IgD-negative memory B cell (primary cell): ENCODE measurements around the gene FARSB. TPM values are rescaled to one million over a fixed set of nuclear protein-coding genes. Genes with fewer than 3 reads are reported as not detected.

Experiments used
- H3K27ac Mint-ChIP-seq, 3 donors: one replicate each; pipeline ENCODE4 v1.8.0; 2020 to 2022; ENCODE audit warnings: mild to moderate bottlenecking in 3 of 3, mixed read lengths in 3 of 3, moderate library complexity in 1 of 3
- H3K27me3 Mint-ChIP-seq: one replicate; pipeline ENCODE4 v1.8.0; 2021; ENCODE audit warnings: mixed read lengths
- H3K36me3 Mint-ChIP-seq: one replicate; pipeline ENCODE4 v1.8.0; 2020; ENCODE audit warnings: mild to moderate bottlenecking, mixed read lengths
- H3K4me1 Mint-ChIP-seq, 3 donors: one replicate each; pipeline ENCODE4 v1.8.0; 2020 to 2022; ENCODE audit warnings: mixed read lengths in 3 of 3, mild to moderate bottlenecking in 1 of 3
- H3K4me3 Mint-ChIP-seq, 4 donors: one replicate each; pipeline ENCODE4 v1.8.0; 2020 to 2022; ENCODE audit warnings: mild to moderate bottlenecking in 4 of 4, mixed read lengths in 4 of 4, moderate library complexity in 3 of 4
- H3K9me3 Mint-ChIP-seq, 3 donors: one replicate each; pipeline ENCODE4 v1.8.0; 2020 to 2021; ENCODE audit warnings: mixed read lengths in 3 of 3, mild to moderate bottlenecking in 1 of 3
- polyA plus RNA-seq: library from polyadenylated mRNA; unstranded; fragments of 300-500 nt; fragmentation: Illumina TruSeq; gene quantifications from one replicate; pipeline ENCODE4 v1.2.3, GENCODE V29; 2021

FARSB gene
- polyA plus RNA-seq, 1 donor from 2014 or later: 20.4 TPM

DNA sequence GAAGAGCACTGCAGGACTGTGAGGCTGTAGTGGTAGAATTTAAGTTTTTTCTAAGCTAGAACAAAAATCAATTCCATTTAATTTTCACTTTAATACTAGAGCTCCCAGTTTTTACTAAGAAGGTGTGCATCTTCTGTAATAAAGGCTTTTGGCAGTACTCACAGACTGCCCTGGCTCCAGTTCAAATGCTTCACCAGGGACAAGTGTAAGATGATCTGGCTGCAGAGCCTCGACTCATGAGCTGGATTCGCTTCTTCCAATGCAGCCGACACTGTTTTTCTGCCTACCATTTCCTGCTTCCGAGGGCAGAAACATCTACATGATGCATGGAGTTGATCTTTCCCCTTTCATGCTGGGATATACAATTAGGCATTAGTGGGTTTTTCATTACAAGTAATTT is 87.0 kb downstream of the FARSB start:
- Mint-ChIP-seq H3K4me1 (peaks cover 0 to 1% (median 0%) of the 10 kb centered on the region in 3 donors), H3K36me3 (peaks cover 4% of the 10 kb centered on the region), H3K27ac (no peak overlapping the region), H3K9me3 (no peaks in the 10 kb centered on the region), H3K27me3 (no peaks in the 10 kb centered on the region), H3K4me3 (no peak overlapping the region)

DNA sequence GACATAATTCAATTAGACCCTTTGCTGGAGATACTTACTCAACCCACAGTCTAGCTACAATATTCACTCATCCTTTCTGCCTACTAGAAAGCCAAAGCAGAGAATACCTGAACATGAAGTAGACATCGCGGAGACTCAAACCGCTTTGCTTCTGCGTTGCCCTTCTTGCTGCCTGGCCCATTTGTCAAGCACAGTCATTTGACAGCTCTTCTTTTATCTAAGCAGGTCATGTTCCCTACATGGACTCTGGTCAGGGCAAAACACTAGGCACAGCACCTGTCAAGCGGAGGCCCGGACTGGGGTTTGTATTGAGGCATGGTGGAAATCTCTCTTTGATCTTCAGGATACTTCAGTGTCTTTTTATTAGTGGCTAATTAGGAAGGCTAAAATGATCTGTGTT is 89.7 kb downstream of the FARSB start:
- Mint-ChIP-seq H3K36me3 (peaks cover 1% of the 10 kb centered on the region), H3K4me1 (peaks cover 0 to 4% (median 0%) of the 10 kb centered on the region in 3 donors), H3K9me3 (no peaks in the 10 kb centered on the region), H3K27ac (peak overlapping the region in 1 of 3 donors; percentile 21), H3K27me3 (no peaks in the 10 kb centered on the region), H3K4me3 (no peak overlapping the region)

DNA sequence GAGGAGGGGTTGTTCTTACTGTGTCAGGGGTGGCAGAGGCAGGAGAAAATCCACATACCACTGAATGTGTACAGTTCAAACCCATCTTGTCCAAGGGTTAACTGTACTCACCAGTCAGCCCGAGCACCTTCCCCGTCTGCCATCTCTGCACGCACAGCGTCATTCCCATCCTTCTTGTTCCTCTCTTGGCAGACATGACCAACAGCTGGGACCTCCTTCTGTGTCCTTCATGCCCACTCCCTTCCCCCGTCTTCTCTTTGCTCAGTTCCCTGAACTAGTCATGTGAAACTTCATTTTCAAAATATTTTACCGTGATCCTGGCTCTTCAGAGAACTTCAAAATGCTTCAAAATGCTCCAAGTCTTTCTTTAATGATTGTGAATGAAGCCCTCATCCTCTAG is 92.0 kb downstream of the FARSB start:
- Mint-ChIP-seq H3K36me3 (peaks cover 3% of the 10 kb centered on the region), H3K27me3 (no peaks in the 10 kb centered on the region), H3K4me3 (no peak overlapping the region), H3K4me1 (peaks cover 0 to 4% (median 0%) of the 10 kb centered on the region in 3 donors), H3K9me3 (no peaks in the 10 kb centered on the region), H3K27ac (no peak overlapping the region)

DNA sequence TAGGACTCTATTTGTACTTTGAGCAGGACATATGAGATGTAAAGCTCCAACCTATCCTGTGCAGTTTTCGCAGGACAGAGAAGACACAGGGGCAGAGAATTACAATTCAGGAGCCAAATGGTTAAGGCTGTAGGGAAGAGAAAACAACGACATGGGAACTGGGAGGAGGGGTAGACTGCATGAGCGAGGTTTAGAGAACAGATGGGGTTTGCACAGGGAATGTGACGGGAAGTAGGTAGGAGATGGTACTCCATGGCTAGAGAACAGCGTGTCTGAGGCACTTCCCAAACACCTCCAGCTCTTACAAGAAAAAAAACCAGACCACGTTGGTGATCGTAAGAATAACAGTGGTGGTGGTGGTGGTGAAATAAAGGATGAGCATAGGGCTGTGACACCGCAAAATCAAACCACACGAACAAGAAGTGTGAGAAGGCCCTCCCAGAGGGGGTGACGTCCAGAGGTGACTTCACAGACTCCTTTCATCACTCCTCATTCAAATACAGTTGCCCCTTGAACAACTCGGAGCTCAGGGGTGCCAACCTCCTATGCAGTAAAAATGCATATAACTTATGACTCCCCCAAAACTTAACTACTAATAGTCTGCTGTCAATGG is 92.7 kb downstream of the FARSB start:
- no peak overlapping the region for H3K27ac Mint-ChIP-seq

DNA sequence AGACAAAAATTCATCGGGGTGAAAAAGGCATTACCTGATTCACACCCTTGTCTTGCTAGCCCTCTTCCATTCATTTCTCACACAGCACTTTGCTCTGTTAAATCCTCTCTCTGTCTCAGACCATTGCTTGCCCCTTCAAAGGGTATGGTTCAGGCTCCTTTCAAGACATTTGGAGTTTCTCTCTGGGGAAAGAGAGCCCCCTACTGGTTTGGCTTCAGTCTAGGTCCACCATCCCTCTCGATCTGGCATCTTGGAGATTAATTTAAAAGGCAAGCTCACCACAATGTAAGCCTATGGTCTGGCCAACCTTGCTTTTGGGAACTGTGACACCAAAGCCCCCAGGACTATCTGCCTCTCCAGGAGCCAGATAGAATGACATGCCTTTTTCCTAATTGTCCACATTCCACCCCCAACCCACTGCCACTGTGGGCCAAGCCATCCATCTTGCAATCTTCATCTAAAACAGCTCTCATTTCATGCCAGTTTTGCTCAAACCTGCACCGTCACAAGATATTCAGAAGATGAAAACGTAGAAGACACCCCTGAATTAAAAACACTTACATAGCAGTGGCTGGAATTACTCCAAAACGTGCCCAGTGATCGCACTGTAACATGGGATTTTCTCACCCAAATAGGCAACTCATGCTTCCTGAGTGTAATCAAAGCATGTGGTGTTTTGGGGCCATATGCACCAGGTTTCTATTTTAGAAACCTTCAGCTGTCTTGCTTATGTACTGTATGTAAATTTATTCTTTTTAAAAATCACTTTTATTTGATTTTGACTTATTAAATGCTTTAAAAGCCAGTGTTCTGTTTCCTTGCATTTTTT is 93.9 kb downstream of the FARSB start:
- peaks cover 0 to 4% (median 0%) of the 10 kb centered on the region in 3 donors for H3K4me1 Mint-ChIP-seq
- no peak overlapping the region for H3K4me3 Mint-ChIP-seq
- peaks cover 3% of the 10 kb centered on the region for H3K36me3 Mint-ChIP-seq
- no peaks in the 10 kb centered on the region for H3K9me3 Mint-ChIP-seq
- H3K27ac Mint-ChIP-seq: no peak overlapping the region
- no peaks in the 10 kb centered on the region for H3K27me3 Mint-ChIP-seq

More for the DNA sequence above, 92.7 kb downstream of the FARSB start:
- no peak overlapping the region for H3K4me3 Mint-ChIP-seq
- H3K36me3 Mint-ChIP-seq: peaks cover 3% of the 10 kb centered on the region
- H3K4me1 Mint-ChIP-seq: peaks cover 0 to 4% (median 0%) of the 10 kb centered on the region in 3 donors
- no peaks in the 10 kb centered on the region for H3K9me3 Mint-ChIP-seq
- no peaks in the 10 kb centered on the region for H3K27me3 Mint-ChIP-seq

DNA sequence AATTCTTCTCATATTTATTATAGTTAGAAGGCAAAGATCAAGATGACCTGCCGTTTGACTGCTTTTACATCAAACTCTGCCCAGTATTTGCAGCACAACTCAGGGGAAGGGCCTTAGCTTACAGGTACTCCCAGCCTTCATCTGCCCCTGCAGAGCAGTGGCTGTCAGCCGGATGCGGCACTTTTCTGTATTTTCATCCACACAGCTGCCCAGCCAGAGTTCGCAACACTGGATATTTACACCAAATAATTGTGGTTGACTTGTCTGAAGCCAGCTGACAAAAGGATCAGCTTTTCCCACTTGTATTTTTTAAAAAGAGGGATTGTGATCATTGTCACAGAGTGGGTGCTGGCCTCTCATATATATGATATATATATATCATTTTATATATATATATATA is 94.7 kb downstream of the FARSB start:
- Mint-ChIP-seq H3K27me3 (no peaks in the 10 kb centered on the region), H3K27ac (no peak overlapping the region), H3K4me1 (peaks cover 0 to 4% (median 0%) of the 10 kb centered on the region in 3 donors), H3K4me3 (no peak overlapping the region), H3K9me3 (no peaks in the 10 kb centered on the region), H3K36me3 (peaks cover 1% of the 10 kb centered on the region)

DNA sequence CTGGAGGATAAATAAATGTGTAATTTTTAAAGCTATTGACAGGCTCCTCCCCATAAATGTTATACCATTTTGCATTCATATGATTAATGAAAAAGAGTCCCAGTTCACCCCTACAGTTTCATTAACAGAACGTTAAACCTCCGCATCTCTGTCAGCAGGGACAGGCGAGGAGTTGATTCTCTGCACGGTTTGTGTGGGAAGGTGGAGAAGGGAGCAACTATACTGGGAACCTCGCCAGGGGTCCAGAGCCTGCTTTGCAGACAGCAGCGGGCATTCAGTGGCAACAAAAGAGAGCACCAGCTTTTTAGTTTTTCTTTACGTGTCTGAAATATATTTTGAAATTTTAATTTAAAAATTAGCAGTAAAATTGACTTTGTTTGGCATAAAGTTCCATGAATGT is 101.4 kb downstream of the FARSB start:
- H3K4me1 Mint-ChIP-seq: peaks cover 0 to 3% (median 0%) of the 10 kb centered on the region in 3 donors
- no peaks in the 10 kb centered on the region for H3K9me3 Mint-ChIP-seq
- no peak overlapping the region for H3K27ac Mint-ChIP-seq
- H3K27me3 Mint-ChIP-seq: no peaks in the 10 kb centered on the region
- no peak overlapping the region for H3K4me3 Mint-ChIP-seq
- peaks cover 2% of the 10 kb centered on the region for H3K36me3 Mint-ChIP-seq

DNA sequence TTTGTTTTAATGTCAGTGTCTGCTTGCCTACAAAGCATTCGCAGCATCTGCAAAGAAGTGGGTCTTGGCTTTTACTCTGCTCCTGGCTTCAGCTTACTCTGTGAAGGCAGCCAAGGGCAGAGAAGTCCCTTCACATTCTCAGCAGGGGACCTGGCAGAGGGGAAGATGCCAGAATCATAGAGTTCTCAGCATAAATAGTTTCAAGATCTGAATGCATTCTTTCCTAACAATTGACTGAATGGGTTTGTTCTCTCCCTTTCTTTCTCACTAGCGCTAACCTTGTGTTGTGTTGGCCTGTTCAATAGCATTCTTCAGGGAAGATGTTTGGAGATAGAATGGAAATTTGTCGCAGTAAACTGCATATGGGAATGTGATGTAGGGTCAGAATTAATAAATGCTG is 106.9 kb downstream of the FARSB start:
- no peaks in the 10 kb centered on the region for H3K27me3 Mint-ChIP-seq
- no peak overlapping the region for H3K4me3 Mint-ChIP-seq
- no peaks in the 10 kb centered on the region for H3K4me1 Mint-ChIP-seq
- no peak overlapping the region for H3K27ac Mint-ChIP-seq
- peaks cover 2% of the 10 kb centered on the region for H3K36me3 Mint-ChIP-seq
- no peaks in the 10 kb centered on the region for H3K9me3 Mint-ChIP-seq

DNA sequence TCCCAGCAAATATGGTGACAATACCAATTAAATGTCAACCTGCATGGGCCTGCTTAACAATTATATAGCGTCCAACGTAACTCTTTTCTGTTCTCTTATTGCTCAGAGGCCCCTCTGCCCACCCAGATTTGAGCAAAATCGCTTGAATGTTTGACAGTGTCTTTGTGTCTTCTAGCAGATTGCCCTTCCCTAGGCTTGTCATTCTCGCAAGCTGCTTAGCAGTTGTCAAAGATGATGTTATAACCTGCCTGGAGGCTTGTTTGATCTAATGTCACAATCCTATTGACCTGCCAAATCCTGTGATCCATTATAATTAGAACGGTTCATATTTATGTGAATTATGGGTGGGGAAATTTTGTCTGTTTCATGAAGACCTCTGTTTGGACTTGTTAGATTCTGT is 108.8 kb downstream of the FARSB start:
- Mint-ChIP-seq H3K27me3 (no peaks in the 10 kb centered on the region), H3K4me3 (no peak overlapping the region), H3K4me1 (no peaks in the 10 kb centered on the region), H3K27ac (no peak overlapping the region), H3K36me3 (peaks cover 2% of the 10 kb centered on the region), H3K9me3 (no peaks in the 10 kb centered on the region)

DNA sequence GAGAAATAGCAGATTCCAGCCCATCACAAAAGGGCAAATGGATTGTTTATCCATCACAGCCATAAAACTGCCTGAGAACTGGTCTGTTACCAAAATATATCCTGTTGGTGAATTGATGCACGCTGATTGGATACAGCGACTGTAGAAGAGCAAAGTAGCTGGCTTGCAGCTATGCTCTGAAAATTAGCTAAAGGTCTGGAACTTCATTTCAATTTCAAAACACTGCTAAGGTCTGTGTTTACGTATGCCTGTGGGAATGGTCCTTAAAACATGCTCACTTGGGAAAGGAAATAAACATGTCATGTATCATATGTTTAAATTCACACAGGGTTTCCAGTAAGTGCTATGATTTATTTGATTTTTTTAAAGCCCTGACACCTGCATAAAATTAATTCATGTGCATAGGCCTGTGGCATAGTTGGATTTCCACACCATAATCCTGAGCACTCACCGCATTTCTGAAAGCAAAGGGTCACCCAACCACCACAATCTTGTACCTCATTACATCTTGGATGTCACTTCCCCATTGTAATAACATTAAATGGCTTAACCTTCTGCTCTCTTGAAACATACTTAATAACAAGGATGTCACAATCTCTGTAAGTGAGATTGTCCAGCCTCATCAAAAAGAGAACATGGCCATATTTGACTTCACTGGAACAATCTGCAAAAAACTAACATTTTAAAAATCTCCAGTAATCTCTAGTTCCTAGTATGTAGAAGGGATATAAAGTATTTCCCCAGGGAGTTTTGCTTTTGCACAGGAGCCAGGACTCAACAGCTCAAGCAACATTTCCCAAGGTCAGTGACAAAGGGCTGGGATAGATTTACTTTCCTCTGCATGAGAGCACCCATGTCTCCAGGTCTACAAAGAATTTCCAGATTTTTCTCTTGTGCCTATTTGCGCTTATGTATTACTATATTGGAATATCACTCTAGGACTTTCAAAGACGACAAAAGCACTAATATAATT is 109.8 kb downstream of the FARSB start:
- Mint-ChIP-seq H3K36me3 (peaks cover 2% of the 10 kb centered on the region), H3K27ac (no peak overlapping the region), H3K27me3 (no peaks in the 10 kb centered on the region), H3K4me3 (no peak overlapping the region), H3K9me3 (no peaks in the 10 kb centered on the region), H3K4me1 (no peaks in the 10 kb centered on the region)

DNA sequence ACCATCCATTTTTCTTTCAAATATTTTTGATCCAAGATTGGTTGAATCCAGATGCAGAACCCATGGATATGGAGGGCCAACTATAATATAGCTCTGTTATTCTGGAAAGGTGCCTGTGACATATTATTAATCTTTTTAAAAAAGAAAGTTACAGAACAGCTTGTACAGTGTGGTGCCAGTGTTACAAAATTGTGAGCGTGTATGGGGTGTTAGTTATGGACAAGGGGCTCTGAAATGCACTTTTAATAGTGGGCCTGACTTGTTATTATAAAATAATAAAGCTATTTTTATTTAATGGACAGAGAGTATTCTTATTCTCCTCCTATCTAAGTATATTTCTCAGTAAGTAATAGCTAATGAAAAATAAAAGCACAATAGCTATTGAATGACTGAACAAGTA is 111.2 kb downstream of the FARSB start:
- Mint-ChIP-seq H3K27ac (no peak overlapping the region), H3K4me1 (no peaks in the 10 kb centered on the region), H3K27me3 (no peaks in the 10 kb centered on the region), H3K4me3 (no peak overlapping the region), H3K36me3 (no peaks in the 10 kb centered on the region), H3K9me3 (no peaks in the 10 kb centered on the region)

DNA sequence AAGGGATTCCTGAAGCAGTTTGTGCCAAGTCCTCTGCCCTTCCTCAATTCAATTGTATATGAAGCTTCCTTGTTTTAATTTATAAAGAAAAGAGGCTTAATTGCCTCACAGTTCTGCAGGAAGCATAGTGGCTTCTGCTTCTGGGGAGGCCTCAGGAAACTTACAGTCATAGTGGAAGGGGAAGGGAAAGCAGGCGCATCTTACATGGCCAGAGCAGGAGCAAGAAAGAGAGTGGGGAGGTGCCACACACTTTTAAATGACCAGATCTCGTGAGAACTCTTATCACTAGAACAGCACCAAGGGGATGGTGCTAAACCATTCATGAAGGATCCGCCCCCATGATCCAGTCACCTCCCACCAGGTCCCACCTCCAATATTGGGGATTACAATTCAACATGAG is 117.4 kb downstream of the FARSB start:
- Mint-ChIP-seq H3K4me3 (no peak overlapping the region), H3K27me3 (no peaks in the 10 kb centered on the region), H3K4me1 (no peaks in the 10 kb centered on the region), H3K27ac (no peak overlapping the region), H3K9me3 (no peaks in the 10 kb centered on the region), H3K36me3 (peaks cover 2% of the 10 kb centered on the region)

DNA sequence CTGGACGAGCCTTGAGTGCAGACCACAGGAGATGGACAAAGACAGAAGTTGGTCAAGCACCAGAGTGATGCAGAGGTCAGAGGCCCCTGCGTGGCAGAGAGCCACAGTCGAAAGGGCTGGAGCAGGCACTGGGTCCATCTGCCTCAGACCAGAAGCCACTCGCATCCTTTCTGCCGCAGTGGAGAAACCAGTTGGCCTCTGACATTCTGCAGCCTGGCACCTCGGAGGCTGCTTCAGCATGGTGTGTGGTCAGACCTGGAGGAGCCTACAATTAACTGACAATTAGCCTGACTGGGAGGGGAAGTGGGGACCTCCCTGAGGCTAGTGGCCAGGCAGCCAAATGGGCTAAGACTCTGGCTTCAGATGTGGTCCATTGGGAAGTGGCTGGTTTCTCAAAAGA is 120.4 kb downstream of the FARSB start:
- H3K36me3 Mint-ChIP-seq: peaks cover 4% of the 10 kb centered on the region
- no peak overlapping the region for H3K4me3 Mint-ChIP-seq
- no peaks in the 10 kb centered on the region for H3K27me3 Mint-ChIP-seq
- peaks cover 0 to 1% (median 0%) of the 10 kb centered on the region in 3 donors for H3K4me1 Mint-ChIP-seq
- no peak overlapping the region for H3K27ac Mint-ChIP-seq
- H3K9me3 Mint-ChIP-seq: no peaks in the 10 kb centered on the region

DNA sequence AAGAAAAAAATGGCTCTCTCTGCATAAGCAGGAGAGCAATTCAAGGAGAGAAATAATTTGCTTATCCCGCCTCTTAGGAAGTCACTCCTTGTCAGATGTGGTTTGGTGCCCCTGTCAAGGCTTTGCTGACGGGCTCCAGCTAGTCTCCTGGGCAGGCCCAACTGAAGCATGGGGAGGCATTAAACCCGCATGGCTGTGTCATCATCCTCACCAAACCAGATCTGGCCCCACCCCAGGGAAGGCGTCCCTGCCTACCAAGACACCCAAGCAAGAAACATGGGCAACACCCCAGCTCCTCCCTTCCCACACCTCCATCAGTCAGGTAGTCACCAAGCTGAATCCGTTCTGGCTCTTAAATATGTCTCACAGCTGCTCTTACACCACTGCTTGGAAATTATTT is 123.6 kb downstream of the FARSB start:
- H3K4me1 Mint-ChIP-seq: peaks cover 0 to 1% (median 0%) of the 10 kb centered on the region in 3 donors
- H3K9me3 Mint-ChIP-seq: no peaks in the 10 kb centered on the region
- peaks cover 1% of the 10 kb centered on the region for H3K27me3 Mint-ChIP-seq
- H3K4me3 Mint-ChIP-seq: no peak overlapping the region
- no peak overlapping the region for H3K27ac Mint-ChIP-seq
- peaks cover 6% of the 10 kb centered on the region for H3K36me3 Mint-ChIP-seq
